GM23248 (cell line): ENCODE data around the gene RRAGA.

ENCODE experiments used
- EZH2 ChIP-seq: fragments of 200-600 bp; sonication (generic); IDR thresholded peaks from 2 replicates; pipeline ENCODE4 v1.6.1; 2018; ENCODE audit warnings: antibody characterized with exemption, mild to moderate bottlenecking; ENCODE audit not compliant: insufficient read depth, poor library complexity, severe bottlenecking
- EZH2phosphoT487 ChIP-seq: fragments of 200-600 bp; sonication (generic); IDR thresholded peaks from 2 replicates; pipeline ENCODE4 v1.6.1; 2018; ENCODE audit warnings: antibody characterized with exemption, moderate library complexity, mild to moderate bottlenecking, low read depth; ENCODE audit not compliant: insufficient read depth

DNA sequence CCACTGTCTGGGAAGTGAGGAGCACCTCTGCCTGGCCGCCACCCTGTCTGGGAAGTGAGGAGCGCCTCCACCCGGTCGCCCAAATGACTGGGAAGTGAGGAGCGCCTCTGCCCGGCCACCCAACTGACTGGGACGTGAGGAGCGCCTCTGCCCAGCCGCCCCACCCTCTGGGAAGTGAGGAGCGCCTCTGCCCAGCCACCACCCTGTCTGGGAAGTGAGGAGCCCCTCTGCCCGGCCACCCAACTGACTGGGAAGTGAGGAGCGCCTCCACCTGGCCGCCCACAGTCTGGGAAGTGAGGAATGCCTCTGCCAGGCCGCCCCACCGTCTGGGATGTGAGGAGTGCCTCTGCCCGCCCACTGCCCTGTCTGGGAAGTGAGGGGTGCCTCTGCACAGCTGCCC is 49.1 kb upstream of the RRAGA start:
- TF ChIP-seq EZH2 (no peak), EZH2phosphoT487 (no peak)
